Measurements from ENCODE around the gene ASB1.

Gene ASB1

GRCh38 chr2:238420878-238421694, 5.6 kb upstream of the ASB1 start:
- Histone ChIP-seq H3K4me3 (replicated peaks; ENCODE audit: insufficient read depth, low read length) (no peak overlapping the region), H3K27me3 (ENCODE audit: insufficient read depth, poor library complexity, severe bottlenecking) (no peaks in the 10 kb centered on the region), H3K27ac (replicated peaks) (no peak overlapping the region)
- no peak for TF ChIP-seq CTCF (IDR thresholded peaks at IDR 0.05; ENCODE audit: insufficient read depth, low read length)
- TF ChIP-seq SPI1 (IDR thresholded peaks at IDR 0.05; ENCODE audit: borderline replicate concordance, low read depth) = no peak
- no peak for TF ChIP-seq REST (IDR thresholded peaks at IDR 0.05; ENCODE audit: insufficient replicate concordance, low read depth)
- no peak for TF ChIP-seq GABPA (IDR thresholded peaks at IDR 0.05; ENCODE audit: low read depth)
- TF ChIP-seq POLR2AphosphoS5 (IDR thresholded peaks at IDR 0.05; ENCODE audit: low read depth) = no peak
- DNase-seq (ENCODE audit: low read depth in 1 of 2, low spot score in 1 of 2) = peak in 1 of 2 experiments; percentile 18

GRCh38 chr2:238421695-238422035, 5.1 kb upstream of the ASB1 start:
- no peak overlapping the region for H3K4me3 ChIP-seq (replicated peaks; ENCODE audit: insufficient read depth, low read length)
- no peak for DNase-seq (ENCODE audit: low read depth in 1 of 2, low spot score in 1 of 2)
- no peak overlapping the region for H3K27ac ChIP-seq (replicated peaks)
- TF ChIP-seq GABPA (IDR thresholded peaks at IDR 0.05; ENCODE audit: low read depth) (no peak), SPI1 (IDR thresholded peaks at IDR 0.05; ENCODE audit: borderline replicate concordance, low read depth) (no peak), POLR2AphosphoS5 (IDR thresholded peaks at IDR 0.05; ENCODE audit: low read depth) (no peak), REST (IDR thresholded peaks at IDR 0.05; ENCODE audit: insufficient replicate concordance, low read depth) (no peak), CTCF (IDR thresholded peaks at IDR 0.05; ENCODE audit: insufficient read depth, low read length) (no peak)
- no peaks in the 10 kb centered on the region for H3K27me3 ChIP-seq (ENCODE audit: insufficient read depth, poor library complexity, severe bottlenecking)

GRCh38 chr2:238422285-238422684, 4.4 kb upstream of the ASB1 start:
- H3K27me3 ChIP-seq (ENCODE audit: insufficient read depth, poor library complexity, severe bottlenecking) = no peaks in the 10 kb centered on the region
- no peak for TF ChIP-seq REST (IDR thresholded peaks at IDR 0.05; ENCODE audit: insufficient replicate concordance, low read depth)
- TF ChIP-seq CTCF (IDR thresholded peaks at IDR 0.05; ENCODE audit: insufficient read depth, low read length) = no peak
- no peak for TF ChIP-seq POLR2AphosphoS5 (IDR thresholded peaks at IDR 0.05; ENCODE audit: low read depth)
- TF ChIP-seq GABPA (IDR thresholded peaks at IDR 0.05; ENCODE audit: low read depth) = no peak
- no peak for TF ChIP-seq SPI1 (IDR thresholded peaks at IDR 0.05; ENCODE audit: borderline replicate concordance, low read depth)
- no peak for DNase-seq (ENCODE audit: low read depth in 1 of 2, low spot score in 1 of 2)
- no peak overlapping the region for H3K4me3 ChIP-seq (replicated peaks; ENCODE audit: insufficient read depth, low read length)
- no peak overlapping the region for H3K27ac ChIP-seq (replicated peaks)

Measured in HL-60 (cell line).